Ovary (tissue), 3 donors: Measurements from ENCODE around the gene FAM217B.

ENCODE experiments used
- EP300 ChIP-seq: sonication (generic); formaldehyde crosslinking; IDR thresholded peaks from one replicate; pipeline ENCODE4 v1.6.1; 2017; ENCODE audit warnings: antibody characterized with exemption
- POLR2A ChIP-seq: fragments of 450-650 bp; IDR thresholded peaks from one replicate; pipeline ENCODE4 v1.6.1; 2017; ENCODE audit warnings: antibody characterized with exemption, mild to moderate bottlenecking, moderate library complexity
- TF ChIP-seq, protein P1 (sequence below), 3 donors: fragments of 450-650 bp in 2 of 3; fragments of 200-600 bp in 1 of 3; IDR thresholded peaks; one replicate each; pipeline versions ENCODE4 v1.5.1 to v1.8.0; 2016 to 2022; ENCODE audit warnings: antibody characterized with exemption in 3 of 3, mild to moderate bottlenecking in 1 of 3
- donor health status: DM: no; HTN: no; CAD: no.

DNA sequence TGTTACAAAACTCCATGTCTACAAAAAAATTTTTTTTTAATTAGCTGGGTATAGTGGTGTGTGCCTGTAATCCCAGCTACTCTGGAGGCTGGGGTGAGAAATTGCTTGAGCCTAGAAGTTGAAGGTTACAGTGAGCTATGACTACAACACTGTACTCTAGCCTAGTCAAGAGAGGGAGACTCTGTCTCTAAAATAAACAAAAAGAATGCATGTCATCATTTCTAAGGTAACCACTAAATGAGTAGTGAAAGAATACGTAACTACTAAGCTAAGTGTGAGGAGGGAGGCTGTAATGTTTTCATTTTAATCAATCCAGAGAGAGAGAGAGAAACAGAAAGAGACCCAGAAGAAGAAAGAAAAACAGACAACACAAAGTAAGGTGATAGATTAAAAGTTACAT, 16.7 kb upstream of the FAM217B start:
- TF ChIP-seq, protein P1, sequence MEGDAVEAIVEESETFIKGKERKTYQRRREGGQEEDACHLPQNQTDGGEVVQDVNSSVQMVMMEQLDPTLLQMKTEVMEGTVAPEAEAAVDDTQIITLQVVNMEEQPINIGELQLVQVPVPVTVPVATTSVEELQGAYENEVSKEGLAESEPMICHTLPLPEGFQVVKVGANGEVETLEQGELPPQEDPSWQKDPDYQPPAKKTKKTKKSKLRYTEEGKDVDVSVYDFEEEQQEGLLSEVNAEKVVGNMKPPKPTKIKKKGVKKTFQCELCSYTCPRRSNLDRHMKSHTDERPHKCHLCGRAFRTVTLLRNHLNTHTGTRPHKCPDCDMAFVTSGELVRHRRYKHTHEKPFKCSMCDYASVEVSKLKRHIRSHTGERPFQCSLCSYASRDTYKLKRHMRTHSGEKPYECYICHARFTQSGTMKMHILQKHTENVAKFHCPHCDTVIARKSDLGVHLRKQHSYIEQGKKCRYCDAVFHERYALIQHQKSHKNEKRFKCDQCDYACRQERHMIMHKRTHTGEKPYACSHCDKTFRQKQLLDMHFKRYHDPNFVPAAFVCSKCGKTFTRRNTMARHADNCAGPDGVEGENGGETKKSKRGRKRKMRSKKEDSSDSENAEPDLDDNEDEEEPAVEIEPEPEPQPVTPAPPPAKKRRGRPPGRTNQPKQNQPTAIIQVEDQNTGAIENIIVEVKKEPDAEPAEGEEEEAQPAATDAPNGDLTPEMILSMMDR (IDR thresholded peaks at IDR 0.05), result no peak
- TF ChIP-seq POLR2A (no peak), EP300 (no peak)
